GM21447 (cell line): Measurements from ENCODE around the gene VIPAS39.

Experiments
- ATAC-seq: cut with Tn5 transposase; IDR thresholded peaks from one replicate; pipeline ENCODE4 v1.9.1; 2021; ENCODE audit not compliant: unreplicated experiment

The VIPAS39 gene

GRCh38 chr14:77406718-77407117 is 50.7 kb downstream of the VIPAS39 start:
- no peak for ATAC-seq

GRCh38 chr14:77406086-77406485 is 51.3 kb downstream of the VIPAS39 start:
- no peak for ATAC-seq

GRCh38 chr14:77403768-77404167 is 53.6 kb downstream of the VIPAS39 start:
- no peak for ATAC-seq

- ATAC-seq: no peak
Measured at GRCh38 chr14:77400216-77400615, 57.2 kb downstream of the VIPAS39 start.

- no peak for ATAC-seq
Measured at GRCh38 chr14:77390188-77390587, 67.2 kb downstream of the VIPAS39 start.

- ATAC-seq: no peak
Measured at GRCh38 chr14:77378701-77379100, 78.7 kb downstream of the VIPAS39 start.

- ATAC-seq: no peak
Measured at GRCh38 chr14:77377502-77377844, 79.9 kb downstream of the VIPAS39 start.

GRCh38 chr14:77376771-77377501 is 80.5 kb downstream of the VIPAS39 start, which contains the start of the genes SAMD15 and TMED8:
Gene SAMD15, plus strand, starts transcription at chr14:77377379. Its CDS starts 40 bp downstream, at chr14:77377419.
Gene TMED8, minus strand, starts transcription at chr14:77377094. Its CDS starts 41 bp downstream, at chr14:77377053.
- ATAC-seq: peak; percentile 67
